Measurements from ENCODE around the gene CDPF1. TPM values are rescaled to one million over a fixed set of nuclear protein-coding genes. Genes with fewer than 3 reads are reported as not detected.

CDPF1 gene
- total and polyA plus RNA-seq, 7 donors = 5.3 to 17.8 (median 9.1) TPM

GRCh38 chr22:46214616-46215015, 35.5 kb downstream of the CDPF1 start:
- 96 to 98% (median 98%) methylated on average over 28 of the region's 28 CpGs for WGBS, 3 donors
- H3K4me1 ChIP-seq = no peaks in the 10 kb centered on the region
- H3K4me3 ChIP-seq = no peak overlapping the region
- no peak for TF ChIP-seq CTCF (IDR thresholded peaks at IDR 0.05)
- H3K9me3 ChIP-seq = peaks cover 1% of the 10 kb centered on the region
- H3K27me3 ChIP-seq (ENCODE audit: insufficient read depth in 3 of 3, low read length in 2 of 3) = no peaks in the 10 kb centered on the region
- intact Hi-C loops (cut with DNase I) = no loop called here
- peaks cover 8 to 61% of the 10 kb centered on the region in 2 donors for H3K36me3 ChIP-seq (ENCODE audit: insufficient read depth in 1 of 2, low read depth in 1 of 2)
- H3K27ac ChIP-seq = no peak overlapping the region
- DNase-seq = no peak
- no peak for ATAC-seq

- H3K27ac ChIP-seq = no peak overlapping the region
- 95 to 99% (median 97%) methylated on average over 29 of the region's 29 CpGs for WGBS, 3 donors
- peaks cover 9 to 57% of the 10 kb centered on the region in 2 donors for H3K36me3 ChIP-seq (ENCODE audit: insufficient read depth in 1 of 2, low read depth in 1 of 2)
- H3K4me1 ChIP-seq = no peaks in the 10 kb centered on the region
- ATAC-seq = no peak
- no peaks in the 10 kb centered on the region for H3K27me3 ChIP-seq (ENCODE audit: insufficient read depth in 3 of 3, low read length in 2 of 3)
- H3K9me3 ChIP-seq = peaks cover 6% of the 10 kb centered on the region
- TF ChIP-seq CTCF (IDR thresholded peaks at IDR 0.05) = no peak
- DNase-seq = no peak
- H3K4me3 ChIP-seq = no peak overlapping the region
- intact Hi-C loops (cut with DNase I) = no loop called here
Measured at GRCh38 chr22:46214149-46214548, 35.9 kb downstream of the CDPF1 start.

GRCh38 chr22:46213052-46213451, 37.0 kb downstream of the CDPF1 start:
- ATAC-seq (no peak), DNase-seq (no peak)
- Histone ChIP-seq H3K27ac (no peak overlapping the region), H3K4me3 (no peak overlapping the region), H3K36me3 (ENCODE audit: insufficient read depth in 1 of 2, low read depth in 1 of 2) (peaks cover 9 to 46% of the 10 kb centered on the region in 2 donors), H3K4me1 (no peaks in the 10 kb centered on the region), H3K27me3 (ENCODE audit: insufficient read depth in 3 of 3, low read length in 2 of 3) (no peaks in the 10 kb centered on the region), H3K9me3 (peaks cover 10% of the 10 kb centered on the region)
- intact Hi-C loops (cut with DNase I) = no loop called here
- WGBS, 3 donors = 94 to 98% (median 95%) methylated on average over 4 of the region's 4 CpGs
- no peak for TF ChIP-seq CTCF (IDR thresholded peaks at IDR 0.05)

- Histone ChIP-seq H3K36me3 (ENCODE audit: insufficient read depth in 1 of 2, low read depth in 1 of 2) (peaks cover 9 to 39% of the 10 kb centered on the region in 2 donors), H3K27me3 (ENCODE audit: insufficient read depth in 3 of 3, low read length in 2 of 3) (no peaks in the 10 kb centered on the region), H3K4me3 (no peak overlapping the region), H3K27ac (no peak overlapping the region), H3K9me3 (peaks cover 10% of the 10 kb centered on the region), H3K4me1 (no peaks in the 10 kb centered on the region)
- 92 to 96% (median 94%) methylated on average over 4 of the region's 4 CpGs for WGBS, 3 donors
- ATAC-seq (no peak), DNase-seq (no peak)
- TF ChIP-seq CTCF (IDR thresholded peaks at IDR 0.05) = no peak
- intact Hi-C loops (cut with DNase I) = no loop called here
Measured at GRCh38 chr22:46212195-46212594, 37.9 kb downstream of the CDPF1 start.

- intact Hi-C loops (cut with DNase I) = no loop called here
- Histone ChIP-seq H3K27me3 (ENCODE audit: insufficient read depth in 3 of 3, low read length in 2 of 3) (no peaks in the 10 kb centered on the region), H3K4me3 (no peak overlapping the region), H3K4me1 (no peaks in the 10 kb centered on the region), H3K36me3 (ENCODE audit: insufficient read depth in 1 of 2, low read depth in 1 of 2) (peaks cover 6 to 23% of the 10 kb centered on the region in 2 donors), H3K9me3 (peaks cover 10% of the 10 kb centered on the region), H3K27ac (no peak overlapping the region)
- TF ChIP-seq CTCF (IDR thresholded peaks at IDR 0.05) = no peak
- WGBS, 3 donors = 97 to 100% (median 98%) methylated on average over 1 of the region's 1 CpG
- ATAC-seq (no peak), DNase-seq (no peak)
Measured at GRCh38 chr22:46209262-46209661, 40.8 kb downstream of the CDPF1 start.

Measured in psoas muscle (tissue), 8 donors.